Naive thymus-derived CD4-positive, alpha-beta T cell (primary cell): ENCODE data around the gene MACROD2. TPM values are rescaled to one million over a fixed set of nuclear protein-coding genes. Genes with fewer than 3 reads are reported as not detected.

Source experiments
- ATAC-seq: fragments of 150-1000 bp; cut with Tn5 transposase; 2 replicates; pipeline ENCODE4 v1.10.0; 2021; ENCODE audit warnings: mild to moderate bottlenecking, moderate library complexity
- CTCF ChIA-PET: fragments of 350-600 bp; sonication (Branson Sonifier 250); formaldehyde crosslinking; loops from one replicate; lab custom pipeline; 2021; ENCODE audit warnings: antibody characterized with exemption; lab: Charles Lee
- POLR2A ChIA-PET: fragments of 350-600 bp; sonication (Branson Sonifier 250); formaldehyde crosslinking; loops from one replicate; lab custom pipeline; 2021; ENCODE audit warnings: antibody characterized with exemption, inconsistent platforms; lab: Charles Lee
- DNase-seq, 9 donors: peaks; one replicate each; pipeline versions ENCODE4 v3.0.0 to v3.0.0-alpha.2; 2020 to 2022; ENCODE audit warnings: mixed read lengths in 1 of 9
- H3K27ac ChIP-seq: one replicate; pipeline ENCODE4 v1.7.0; 2013; ENCODE audit warnings: mild to moderate bottlenecking, low read depth, low read length, moderate library complexity
- H3K27me3 ChIP-seq, 2 donors: one replicate each; pipeline ENCODE4 v1.7.0; 2013; ENCODE audit warnings: low read length in 2 of 2, mild to moderate bottlenecking in 2 of 2, moderate library complexity in 2 of 2; ENCODE audit not compliant: control insufficient read depth in 2 of 2, insufficient read depth in 2 of 2
- H3K36me3 ChIP-seq, 3 experiments: 1 replicate in 2 of 3; 2 replicates in 1 of 3; pipeline ENCODE4 v1.7.0; 2013; ENCODE audit warnings: low read length in 3 of 3, mild to moderate bottlenecking in 3 of 3, moderate library complexity in 1 of 3; ENCODE audit not compliant: insufficient read depth in 3 of 3, control insufficient read depth in 2 of 3
- H3K4me1 ChIP-seq, 2 donors: one replicate each; pipeline ENCODE4 v1.7.0; 2013; ENCODE audit warnings: low read length in 2 of 2, mild to moderate bottlenecking in 2 of 2, moderate library complexity in 1 of 2; ENCODE audit not compliant: control insufficient read depth in 2 of 2, insufficient read depth in 2 of 2
- H3K4me3 ChIP-seq: 2 replicates; pipeline ENCODE4 v1.7.0; 2013; ENCODE audit warnings: mild to moderate bottlenecking, low read length
- H3K9me3 ChIP-seq, 3 experiments: 1 replicate in 2 of 3; 2 replicates in 1 of 3; pipeline ENCODE4 v1.7.0; 2013; ENCODE audit warnings: low read length in 3 of 3; ENCODE audit not compliant: control insufficient read depth in 2 of 3
- H3K27ac Mint-ChIP-seq, 9 donors: one replicate each; pipeline ENCODE4 v1.8.0; 2020 to 2022; ENCODE audit warnings: mixed read lengths in 9 of 9, mild to moderate bottlenecking in 8 of 9, moderate library complexity in 5 of 9, inconsistent platforms in 2 of 9
- H3K27me3 Mint-ChIP-seq, 5 donors: one replicate each; pipeline ENCODE4 v1.8.0; 2021 to 2022; ENCODE audit warnings: mixed read lengths in 5 of 5, mild to moderate bottlenecking in 1 of 5
- H3K36me3 Mint-ChIP-seq, 5 donors: one replicate each; pipeline ENCODE4 v1.8.0; 2020 to 2022; ENCODE audit warnings: mixed read lengths in 5 of 5, mild to moderate bottlenecking in 3 of 5, inconsistent platforms in 1 of 5
- H3K4me1 Mint-ChIP-seq, 7 donors: one replicate each; pipeline ENCODE4 v1.8.0; 2020 to 2022; ENCODE audit warnings: mixed read lengths in 7 of 7, mild to moderate bottlenecking in 3 of 7, inconsistent platforms in 1 of 7
- H3K4me3 Mint-ChIP-seq, 10 donors: one replicate each; pipeline ENCODE4 v1.8.0; 2020 to 2022; ENCODE audit warnings: mild to moderate bottlenecking in 10 of 10, mixed read lengths in 10 of 10, moderate library complexity in 6 of 10, inconsistent platforms in 2 of 10
- H3K9me3 Mint-ChIP-seq, 11 donors: one replicate each; pipeline ENCODE4 v1.8.0; 2020 to 2022; ENCODE audit warnings: mixed read lengths in 11 of 11, mild to moderate bottlenecking in 4 of 11, inconsistent platforms in 1 of 11, moderate library complexity in 1 of 11
- intact Hi-C, 2 donors: fragments of 100-400 bp; cut with micrococcal nuclease; formaldehyde crosslinking; loops; one replicate each; pipeline ENCODE4 v1.15.1; 2023
- polyA plus RNA-seq, 2 donors: library from polyadenylated mRNA; unstranded; fragments of 300-500 nt; fragmentation: Illumina TruSeq; gene quantifications; one replicate each; pipeline ENCODE4 v1.2.3, GENCODE V29; 2021
- total RNA-seq, 6 experiments: library from RNA in 5 of 6; stranded (reverse) in 5 of 6; gene quantifications; 1 replicate in 5 of 6; 2 replicates in 1 of 6; pipeline ENCODE4 v1.2.3 and lab custom pipeline; 2021 to 2026

The MACROD2 gene
- total and polyA plus RNA-seq, 7 experiments from 2014 or later: 0.27 to 0.86 (median 0.34) TPM; not detected in 4

DNA sequence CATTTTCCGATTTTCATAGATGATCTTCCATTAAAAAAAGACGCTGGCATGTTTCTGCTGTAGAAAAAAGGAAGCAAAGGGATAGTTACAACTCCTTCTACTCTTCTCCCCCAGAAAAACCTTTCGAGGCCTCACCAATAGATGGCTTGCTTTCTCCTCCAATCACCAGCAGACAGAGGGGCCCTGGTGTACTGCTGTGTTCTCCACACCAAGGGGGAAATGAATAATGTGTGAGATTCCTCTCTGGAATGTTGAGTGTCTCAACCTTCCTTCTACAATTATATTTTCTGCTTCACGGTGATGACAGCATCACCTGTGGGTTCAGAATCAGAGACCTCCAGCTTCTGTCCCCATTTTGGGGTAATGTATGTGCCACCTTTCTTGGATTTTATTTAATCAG, 527.8 kb downstream of the MACROD2 start:
- H3K4me3 ChIP-seq: no peak overlapping the region
- peaks cover 0 to 4% (median 0%) of the 10 kb centered on the region in 3 experiments for H3K9me3 ChIP-seq
- H3K4me1 ChIP-seq: no peaks in the 10 kb centered on the region
- H3K27ac ChIP-seq: no peak overlapping the region
- no peak for DNase-seq
- Mint-ChIP-seq H3K4me3 (no peak overlapping the region), H3K27ac (no peak overlapping the region), H3K27me3 (no peaks in the 10 kb centered on the region), H3K4me1 (no peaks in the 10 kb centered on the region), H3K9me3 (peaks cover 0 to 23% (median 10%) of the 10 kb centered on the region in 11 donors), H3K36me3 (no peaks in the 10 kb centered on the region)
- no peaks in the 10 kb centered on the region for H3K27me3 ChIP-seq
- intact Hi-C loops: no loop called here
- ChIA-PET CTCF (no interaction called here), POLR2A (no interaction called here)
- no peak for ATAC-seq
- H3K36me3 ChIP-seq: no peaks in the 10 kb centered on the region

DNA sequence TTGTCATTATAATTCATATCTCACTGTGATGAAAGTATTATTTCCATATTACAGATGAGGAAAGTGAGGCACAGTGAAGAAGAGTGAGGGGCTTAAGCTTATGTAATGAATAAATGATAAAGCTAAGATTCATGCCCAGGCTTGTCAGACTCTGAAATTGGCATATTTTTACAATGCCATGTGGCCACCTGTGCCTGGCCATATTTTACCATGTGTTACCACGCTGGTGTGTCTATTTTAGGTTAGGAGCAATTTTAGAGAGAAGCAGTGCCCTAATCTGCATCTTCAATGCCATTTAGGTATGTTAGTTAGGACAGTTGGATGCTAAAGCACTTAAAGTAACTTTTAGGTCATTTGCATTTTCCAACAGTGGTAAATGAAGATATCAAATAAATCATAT, 530.1 kb downstream of the MACROD2 start:
- no peak for DNase-seq
- no peak overlapping the region for H3K4me3 ChIP-seq
- H3K36me3 ChIP-seq: no peaks in the 10 kb centered on the region
- intact Hi-C loops: no loop called here
- H3K27ac ChIP-seq: no peak overlapping the region
- H3K9me3 ChIP-seq: peaks cover 0 to 4% (median 0%) of the 10 kb centered on the region in 3 experiments
- no peak overlapping the region for H3K27ac Mint-ChIP-seq
- no peak for ATAC-seq
- POLR2A ChIA-PET: no interaction called here
- CTCF ChIA-PET: no interaction called here
- H3K36me3 Mint-ChIP-seq: no peaks in the 10 kb centered on the region
- no peaks in the 10 kb centered on the region for H3K27me3 Mint-ChIP-seq
- no peaks in the 10 kb centered on the region for H3K27me3 ChIP-seq
- peaks cover 2 to 30% (median 10%) of the 10 kb centered on the region in 11 donors for H3K9me3 Mint-ChIP-seq
- H3K4me1 Mint-ChIP-seq: no peaks in the 10 kb centered on the region
- no peaks in the 10 kb centered on the region for H3K4me1 ChIP-seq
- H3K4me3 Mint-ChIP-seq: no peak overlapping the region

DNA sequence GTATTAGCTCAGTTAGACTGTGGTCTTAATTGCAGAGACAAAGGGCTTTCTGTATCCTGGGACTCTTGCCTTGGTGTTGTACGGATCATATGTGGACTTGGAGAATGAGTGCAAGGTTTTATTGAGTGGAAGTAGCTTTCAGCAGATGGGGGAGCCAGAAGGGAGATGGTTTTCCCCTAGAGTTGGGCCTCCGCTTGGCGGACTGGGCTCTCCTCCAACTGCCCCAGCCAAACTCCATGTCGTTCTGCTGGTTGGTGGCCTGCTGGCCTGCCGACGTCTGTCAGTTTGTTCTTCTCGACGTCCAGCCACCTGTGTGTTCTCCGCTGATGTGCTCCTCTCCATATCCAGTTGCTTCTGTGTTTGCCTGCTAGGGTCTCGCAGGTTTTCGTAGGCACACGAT, 531.6 kb downstream of the MACROD2 start:
- Mint-ChIP-seq H3K36me3 (no peaks in the 10 kb centered on the region), H3K4me1 (no peaks in the 10 kb centered on the region), H3K9me3 (peaks cover 0 to 22% (median 6%) of the 10 kb centered on the region in 11 donors), H3K4me3 (no peak overlapping the region), H3K27ac (no peak overlapping the region), H3K27me3 (no peaks in the 10 kb centered on the region)
- intact Hi-C loops: no loop called here
- no peak overlapping the region for H3K4me3 ChIP-seq
- ChIA-PET POLR2A (no interaction called here), CTCF (no interaction called here)
- ATAC-seq: no peak
- H3K27ac ChIP-seq: no peak overlapping the region
- no peaks in the 10 kb centered on the region for H3K4me1 ChIP-seq
- H3K9me3 ChIP-seq: peaks cover 0 to 4% (median 0%) of the 10 kb centered on the region in 3 experiments
- H3K36me3 ChIP-seq: no peaks in the 10 kb centered on the region
- no peaks in the 10 kb centered on the region for H3K27me3 ChIP-seq
- DNase-seq: no peak

DNA sequence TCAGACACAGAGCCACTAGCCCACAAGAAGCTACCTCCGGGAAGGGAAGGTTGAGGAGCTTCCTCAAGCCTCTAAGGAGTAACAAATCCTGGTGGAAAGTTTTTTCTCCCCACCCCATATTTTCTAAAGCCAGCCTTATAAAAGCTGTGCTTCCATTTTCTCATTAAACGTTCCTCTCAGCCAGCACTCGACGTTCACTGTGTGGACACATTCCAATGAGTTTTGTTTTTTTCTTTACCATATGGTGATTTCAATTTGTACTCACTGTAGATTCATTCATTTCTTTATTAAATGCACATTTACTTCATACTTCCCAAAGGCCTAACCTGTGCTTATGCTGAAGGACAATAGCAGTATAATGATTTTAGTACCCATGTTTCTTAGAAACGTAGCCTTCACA, 536.5 kb downstream of the MACROD2 start:
- Histone ChIP-seq H3K27ac (no peak overlapping the region), H3K27me3 (no peaks in the 10 kb centered on the region), H3K4me3 (no peak overlapping the region), H3K9me3 (no peaks in the 10 kb centered on the region), H3K4me1 (no peaks in the 10 kb centered on the region), H3K36me3 (no peaks in the 10 kb centered on the region)
- intact Hi-C loops: no loop called here
- no peak overlapping the region for H3K4me3 Mint-ChIP-seq
- H3K36me3 Mint-ChIP-seq: no peaks in the 10 kb centered on the region
- H3K27me3 Mint-ChIP-seq: no peaks in the 10 kb centered on the region
- ChIA-PET POLR2A (no interaction called here), CTCF (no interaction called here)
- DNase-seq (no peak), ATAC-seq (no peak)
- H3K9me3 Mint-ChIP-seq: peaks cover 0 to 8% (median 5%) of the 10 kb centered on the region in 11 donors
- no peak overlapping the region for H3K27ac Mint-ChIP-seq
- H3K4me1 Mint-ChIP-seq: no peaks in the 10 kb centered on the region

DNA sequence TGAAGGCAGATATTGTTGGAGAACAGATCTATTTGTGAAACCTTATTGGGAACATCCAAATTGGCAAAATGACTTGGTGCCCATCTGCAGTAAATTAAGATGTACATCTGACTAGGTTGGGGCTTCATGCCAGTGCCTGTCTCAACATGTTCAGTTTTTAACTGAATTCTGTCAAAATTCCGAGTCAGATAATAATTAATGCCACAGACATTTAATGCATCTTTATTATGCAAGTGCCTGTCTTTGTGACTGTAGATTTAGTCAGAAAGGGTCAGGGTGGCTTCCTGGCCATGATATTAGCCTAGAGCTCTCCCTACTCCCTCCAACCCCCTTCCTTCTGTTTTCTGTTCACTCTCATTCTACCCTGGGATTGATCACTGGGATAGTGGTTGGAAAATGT, 541.4 kb downstream of the MACROD2 start:
- intact Hi-C loops: no loop called here
- Histone ChIP-seq H3K9me3 (no peaks in the 10 kb centered on the region), H3K27me3 (no peaks in the 10 kb centered on the region), H3K4me1 (no peaks in the 10 kb centered on the region), H3K27ac (no peak overlapping the region), H3K4me3 (no peak overlapping the region), H3K36me3 (no peaks in the 10 kb centered on the region)
- ATAC-seq: no peak
- H3K27ac Mint-ChIP-seq: no peak overlapping the region
- no peak for DNase-seq
- H3K4me3 Mint-ChIP-seq: no peak overlapping the region
- CTCF ChIA-PET: no interaction called here
- H3K27me3 Mint-ChIP-seq: no peaks in the 10 kb centered on the region
- peaks cover 0 to 3% (median 0%) of the 10 kb centered on the region in 5 donors for H3K36me3 Mint-ChIP-seq
- POLR2A ChIA-PET: no interaction called here
- peaks cover 0 to 12% (median 4%) of the 10 kb centered on the region in 11 donors for H3K9me3 Mint-ChIP-seq
- H3K4me1 Mint-ChIP-seq: no peaks in the 10 kb centered on the region

DNA sequence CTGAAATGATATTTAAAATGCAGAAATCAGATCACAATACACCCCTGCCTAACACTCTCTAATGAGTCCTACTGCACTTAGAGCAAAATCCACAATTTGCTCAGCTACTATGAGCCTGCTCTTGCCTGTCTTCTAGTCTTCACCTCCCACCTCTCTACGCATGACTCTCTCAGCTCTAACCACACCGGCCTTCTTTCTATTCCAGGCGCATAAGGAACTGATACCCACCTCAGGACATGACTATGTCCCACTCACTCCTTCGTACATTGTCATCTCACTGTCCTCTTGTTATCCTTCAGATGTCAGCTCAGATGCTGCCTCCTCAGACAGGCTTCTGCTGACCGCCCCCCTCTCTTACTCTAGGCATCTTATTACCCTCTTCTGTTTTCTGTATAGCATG, 543.1 kb downstream of the MACROD2 start:
- peaks cover 0 to 12% (median 5%) of the 10 kb centered on the region in 11 donors for H3K9me3 Mint-ChIP-seq
- no peak overlapping the region for H3K27ac Mint-ChIP-seq
- ATAC-seq (no peak), DNase-seq (no peak)
- intact Hi-C loops: no loop called here
- no peaks in the 10 kb centered on the region for H3K27me3 ChIP-seq
- ChIA-PET POLR2A (no interaction called here), CTCF (no interaction called here)
- no peak overlapping the region for H3K27ac ChIP-seq
- peaks cover 0 to 3% (median 0%) of the 10 kb centered on the region in 5 donors for H3K36me3 Mint-ChIP-seq
- no peaks in the 10 kb centered on the region for H3K9me3 ChIP-seq
- no peaks in the 10 kb centered on the region for H3K27me3 Mint-ChIP-seq
- H3K4me3 Mint-ChIP-seq: no peak overlapping the region
- H3K4me1 ChIP-seq: no peaks in the 10 kb centered on the region
- no peak overlapping the region for H3K4me3 ChIP-seq
- H3K36me3 ChIP-seq: no peaks in the 10 kb centered on the region
- no peaks in the 10 kb centered on the region for H3K4me1 Mint-ChIP-seq

DNA sequence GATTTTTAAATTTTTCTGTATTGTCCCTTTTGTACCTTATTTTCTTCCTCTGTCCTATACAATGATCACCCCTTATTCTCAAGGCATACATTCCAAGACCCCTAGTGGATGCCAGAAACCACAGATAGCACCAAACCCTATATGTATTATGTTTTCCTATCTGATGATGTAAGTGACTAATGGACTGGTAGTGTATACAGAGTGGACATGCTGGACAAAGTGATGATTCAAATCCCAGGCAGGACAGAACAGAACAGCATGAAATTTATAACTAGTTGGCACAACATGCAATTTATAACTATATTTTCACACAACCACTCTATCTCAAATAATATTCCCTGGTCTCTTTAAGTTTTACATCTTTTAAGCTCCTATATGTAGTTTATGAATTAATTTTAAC, 547.7 kb downstream of the MACROD2 start:
- Histone ChIP-seq H3K36me3 (no peaks in the 10 kb centered on the region), H3K4me3 (no peak overlapping the region), H3K27ac (no peak overlapping the region), H3K9me3 (peaks cover 0 to 4% (median 0%) of the 10 kb centered on the region in 3 experiments), H3K4me1 (no peaks in the 10 kb centered on the region), H3K27me3 (no peaks in the 10 kb centered on the region)
- Mint-ChIP-seq H3K36me3 (no peaks in the 10 kb centered on the region), H3K27ac (no peak overlapping the region), H3K9me3 (peaks cover 0 to 14% (median 9%) of the 10 kb centered on the region in 11 donors), H3K4me3 (no peak overlapping the region), H3K27me3 (no peaks in the 10 kb centered on the region), H3K4me1 (no peaks in the 10 kb centered on the region)
- DNase-seq (no peak), ATAC-seq (no peak)
- POLR2A ChIA-PET: no interaction called here
- intact Hi-C loops: no loop called here
- CTCF ChIA-PET: no interaction called here
